Measurements from ENCODE around the gene ZNF750.

DNA sequence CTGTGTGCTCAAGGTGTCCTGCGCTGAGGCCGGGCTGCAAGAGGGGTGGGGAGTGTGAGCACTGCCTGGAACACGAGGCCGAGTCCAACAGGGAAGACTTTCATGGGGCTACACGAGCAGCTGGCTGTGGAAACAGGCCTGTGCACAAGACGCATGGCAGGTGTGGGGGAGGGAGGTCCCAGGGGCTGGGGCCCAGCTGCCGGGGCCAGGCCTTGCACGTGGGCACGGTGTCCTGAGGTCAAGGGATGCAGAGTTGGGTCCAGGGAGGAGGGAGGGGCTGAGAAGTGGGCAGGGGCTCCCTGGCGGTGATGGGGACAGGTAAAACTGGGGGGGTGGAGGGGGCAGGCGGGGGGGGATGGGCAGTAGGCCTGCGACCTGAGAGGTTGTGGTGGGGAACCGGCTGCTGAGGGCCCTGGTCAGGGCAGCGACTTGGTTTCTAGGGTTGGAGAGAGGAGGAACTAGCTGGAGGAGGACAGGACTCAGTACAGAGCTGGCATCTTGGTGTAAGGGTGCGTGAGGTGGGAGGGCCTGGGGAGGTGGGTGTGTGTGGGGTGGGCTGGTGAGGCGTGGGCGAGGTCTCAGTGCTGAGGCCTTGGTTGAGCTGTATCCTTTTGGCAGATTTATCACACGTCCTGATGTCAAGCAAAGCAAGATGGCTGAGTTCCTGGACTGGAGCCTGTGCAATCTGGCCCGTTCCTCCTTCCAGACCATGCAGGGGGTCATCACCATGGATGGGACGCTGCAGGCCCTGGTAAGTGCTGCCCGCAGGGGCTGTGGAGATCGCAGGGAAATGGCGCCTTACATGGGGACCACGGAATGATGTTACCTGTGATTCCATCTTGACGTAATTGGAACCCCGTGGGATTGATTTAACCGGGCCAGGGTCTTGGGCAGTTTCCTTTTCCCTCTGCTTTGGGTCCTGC, 58.6 kb downstream of the ZNF750 start:
- TF ChIP-seq POLR2A (IDR thresholded peaks at IDR 0.05) (no peak), EP300 (IDR thresholded peaks at IDR 0.05) (no peak)
- TF ChIP-seq, protein P1, sequence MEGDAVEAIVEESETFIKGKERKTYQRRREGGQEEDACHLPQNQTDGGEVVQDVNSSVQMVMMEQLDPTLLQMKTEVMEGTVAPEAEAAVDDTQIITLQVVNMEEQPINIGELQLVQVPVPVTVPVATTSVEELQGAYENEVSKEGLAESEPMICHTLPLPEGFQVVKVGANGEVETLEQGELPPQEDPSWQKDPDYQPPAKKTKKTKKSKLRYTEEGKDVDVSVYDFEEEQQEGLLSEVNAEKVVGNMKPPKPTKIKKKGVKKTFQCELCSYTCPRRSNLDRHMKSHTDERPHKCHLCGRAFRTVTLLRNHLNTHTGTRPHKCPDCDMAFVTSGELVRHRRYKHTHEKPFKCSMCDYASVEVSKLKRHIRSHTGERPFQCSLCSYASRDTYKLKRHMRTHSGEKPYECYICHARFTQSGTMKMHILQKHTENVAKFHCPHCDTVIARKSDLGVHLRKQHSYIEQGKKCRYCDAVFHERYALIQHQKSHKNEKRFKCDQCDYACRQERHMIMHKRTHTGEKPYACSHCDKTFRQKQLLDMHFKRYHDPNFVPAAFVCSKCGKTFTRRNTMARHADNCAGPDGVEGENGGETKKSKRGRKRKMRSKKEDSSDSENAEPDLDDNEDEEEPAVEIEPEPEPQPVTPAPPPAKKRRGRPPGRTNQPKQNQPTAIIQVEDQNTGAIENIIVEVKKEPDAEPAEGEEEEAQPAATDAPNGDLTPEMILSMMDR (IDR thresholded peaks at IDR 0.05), result no peak
